ENCODE measurements around the gene IARS1.

Gene IARS1

DNA sequence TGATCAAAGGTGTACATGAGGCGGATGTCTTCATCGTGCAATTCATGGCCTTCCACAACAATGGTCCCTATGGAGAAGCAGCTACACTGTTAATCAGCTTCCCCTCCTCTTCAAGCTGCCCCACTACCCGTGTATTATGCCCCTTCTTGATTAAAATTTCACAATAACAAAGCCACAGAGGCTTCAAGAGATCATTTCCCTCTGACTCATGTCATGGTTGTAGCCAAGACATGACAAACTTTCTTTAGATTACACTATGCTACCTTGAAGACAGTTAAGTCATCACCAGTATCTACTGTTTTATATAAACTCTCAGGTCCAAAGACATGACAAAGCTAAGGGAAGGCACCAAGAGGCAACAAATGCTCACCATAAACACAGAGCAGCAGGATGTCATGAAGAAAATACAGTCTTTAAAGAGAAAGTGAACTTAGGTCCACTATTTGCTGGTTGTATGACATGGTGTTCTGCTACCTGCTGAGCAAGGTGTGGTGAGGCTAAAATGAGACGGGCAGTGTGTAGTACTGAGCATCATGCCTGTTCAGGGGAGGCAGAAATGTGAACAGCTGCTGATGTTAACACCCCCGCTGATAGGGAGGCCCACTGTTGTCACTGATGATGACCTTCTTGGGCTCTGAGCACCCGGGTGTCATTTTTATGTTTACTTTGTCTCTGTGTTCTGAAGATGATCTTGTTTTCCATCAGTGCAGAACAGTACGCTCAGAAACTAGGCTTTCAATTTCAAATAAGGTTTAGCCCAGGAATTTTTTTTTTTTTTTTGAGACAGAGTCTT, 48.3 kb downstream of the IARS1 start:
- peak overlapping the region; percentile 4 for H3K4me3 ChIP-seq (ENCODE audit: low read depth, low read length)
- TF ChIP-seq CTCF (IDR thresholded peaks at IDR 0.05; ENCODE audit: low read depth, low read length), result no peak

Data from WI38 (cell line).